Measurements from ENCODE around the gene FANCD2OS.
"Not testable (repeated sequence)": the region's sequence is repeated elsewhere in the genome, so short reads cannot be mapped to it uniquely, and the experiment has no call there.

Gene FANCD2OS

GRCh38 chr3:10108091-10108490 lies at the start of gene FANCD2OS:
Gene FANCD2OS, minus strand, starts transcription at chr3:10108255. Its CDS starts 3,481 bp downstream, at chr3:10104774.
- DNase-seq, result no peak

- no peak for DNase-seq
Measured at GRCh38 chr3:10157031-10157430, 49.0 kb upstream of the FANCD2OS start.

- DNase-seq, result no peak
Measured at GRCh38 chr3:10155658-10156057, 47.6 kb upstream of the FANCD2OS start.

- DNase-seq, result no peak
Measured at GRCh38 chr3:10155123-10155472, 47.0 kb upstream of the FANCD2OS start.

GRCh38 chr3:10154335-10155122 lies 46.5 kb upstream of the FANCD2OS start:
- no peak for DNase-seq

GRCh38 chr3:10150987-10151386 lies 42.9 kb upstream of the FANCD2OS start:
- no peak for DNase-seq

- no peak for DNase-seq
Measured at GRCh38 chr3:10149226-10149625, 41.2 kb upstream of the FANCD2OS start.

GRCh38 chr3:10145685-10146084 lies 37.6 kb upstream of the FANCD2OS start:
- DNase-seq, result no peak

- peak in 1 of 2 donors; percentile 5 for DNase-seq
Measured at GRCh38 chr3:10142707-10143560, 34.9 kb upstream of the FANCD2OS start.

GRCh38 chr3:10140996-10141546 lies 33.0 kb upstream of the FANCD2OS start:
- DNase-seq, result no peak

- DNase-seq, result no peak
Measured at GRCh38 chr3:10137178-10137577, 29.1 kb upstream of the FANCD2OS start.

GRCh38 chr3:10136426-10137005 lies 28.5 kb upstream of the FANCD2OS start:
- no peak for DNase-seq

GRCh38 chr3:10135872-10136271 lies 27.8 kb upstream of the FANCD2OS start:
- DNase-seq, result not testable (repeated sequence)

- DNase-seq, result no peak
Measured at GRCh38 chr3:10122724-10123123, 14.7 kb upstream of the FANCD2OS start.

- no peak for DNase-seq
Measured at GRCh38 chr3:10121064-10121463, 13.0 kb upstream of the FANCD2OS start.

GRCh38 chr3:10119376-10119775 lies 11.3 kb upstream of the FANCD2OS start:
- DNase-seq, result no peak

GRCh38 chr3:10116928-10117327 lies 8.9 kb upstream of the FANCD2OS start:
- no peak for DNase-seq

GRCh38 chr3:10116138-10116460 lies 8.0 kb upstream of the FANCD2OS start:
- peak in 1 of 2 donors; percentile 11 for DNase-seq

- DNase-seq, result peak; percentile 92 to 95
Measured at GRCh38 chr3:10115326-10116137, 7.5 kb upstream of the FANCD2OS start, which contains the start of gene BRK1. Gene BRK1, plus strand, starts transcription at chr3:10115675. Its CDS starts 27 bp downstream, at chr3:10115702.

GRCh38 chr3:10106919-10107318 lies 1.1 kb downstream of the FANCD2OS start:
- DNase-seq, result no peak

- DNase-seq, result no peak
Measured at GRCh38 chr3:10099041-10099440, 9.0 kb downstream of the FANCD2OS start.

- DNase-seq, result no peak
Measured at GRCh38 chr3:10093678-10094077, 14.4 kb downstream of the FANCD2OS start.
